B cell (primary cell): ENCODE results near the gene NTM. TPM values are rescaled to one million over a fixed set of nuclear protein-coding genes. Genes with fewer than 3 reads are reported as not detected.

Experiments
- ATAC-seq: fragments of 200-7000 bp; cut with Tn5 transposase; one replicate; pipeline ENCODE4 v1.10.0; 2021; ENCODE audit warnings: low read depth, mild to moderate bottlenecking, moderate number of reproducible peaks, moderate library complexity
- CTCF ChIA-PET: fragments of 350-600 bp; sonication (Branson Sonifier 250); formaldehyde crosslinking; loops from one replicate; lab custom pipeline; 2021; ENCODE audit warnings: antibody characterized with exemption, inconsistent platforms; lab: Charles Lee
- POLR2A ChIA-PET: fragments of 350-600 bp; sonication (Branson Sonifier 250); formaldehyde crosslinking; loops from one replicate; lab custom pipeline; 2021; ENCODE audit warnings: antibody characterized with exemption; lab: Charles Lee
- DNase-seq: peaks from one replicate; pipeline ENCODE4 v3.0.0; 2013
- H2AFZ ChIP-seq: 2 replicates; pipeline ENCODE4 v1.6.1; 2012; ENCODE audit warnings: mild to moderate bottlenecking, low read depth, low read length; ENCODE audit not compliant: insufficient read depth, poor library complexity, severe bottlenecking
- H3K27ac ChIP-seq, 2 donors: 1 replicate in 1 of 2; 2 replicates in 1 of 2; pipeline ENCODE4 v1.5.1; 2012 to 2013; ENCODE audit warnings: low read length in 2 of 2, mild to moderate bottlenecking in 2 of 2, moderate library complexity in 1 of 2
- H3K27me3 ChIP-seq, 4 experiments: fragments of 200-600 bp in 1 of 4; sonication (generic) in 1 of 4; replicated peaks in 1 of 4; 1 replicate in 2 of 4; 2 replicates in 2 of 4; pipeline versions ENCODE4 v1.6.1 to v1.7.0; 2013 to 2016; ENCODE audit warnings: low read length in 3 of 4, mild to moderate bottlenecking in 2 of 4, mixed read lengths in 1 of 4, moderate library complexity in 1 of 4; ENCODE audit not compliant: insufficient read depth in 4 of 4, control insufficient read depth in 3 of 4; ENCODE audit errors: control extremely low read depth in 1 of 4
- H3K36me3 ChIP-seq, 2 experiments: replicated peaks in 1 of 2; 1 replicate in 1 of 2; 2 replicates in 1 of 2; pipeline versions ENCODE4 v1.6.1 to v1.7.1; 2013; ENCODE audit warnings: low read length in 1 of 2; ENCODE audit not compliant: insufficient read depth in 2 of 2, control insufficient read depth in 1 of 2; ENCODE audit errors: control extremely low read depth in 1 of 2, extremely low read depth in 1 of 2
- H3K4me1 ChIP-seq, 2 donors: fragments of 200-600 bp in 1 of 2; sonication (generic) in 1 of 2; 1 replicate in 1 of 2; 2 replicates in 1 of 2; pipeline versions ENCODE4 v1.5.1 to v1.6.1; 2013 to 2017; ENCODE audit warnings: low read length in 2 of 2; ENCODE audit not compliant: control insufficient read depth in 2 of 2, insufficient read depth in 2 of 2
- H3K4me2 ChIP-seq: replicated peaks from 2 replicates; pipeline ENCODE3; 2012; ENCODE audit warnings: mild to moderate bottlenecking, low read depth, low read length; ENCODE audit not compliant: poor library complexity, severe bottlenecking
- H3K4me3 ChIP-seq, 5 experiments: fragments of 200-600 bp in 1 of 5; sonication (generic) in 1 of 5; 1 replicate in 3 of 5; 2 replicates in 2 of 5; pipeline versions ENCODE4 v1.5.1 to v1.7.0; 2011 to 2016; ENCODE audit warnings: low read length in 4 of 5, mild to moderate bottlenecking in 4 of 5, low read depth in 2 of 5, control low read depth in 1 of 5, moderate library complexity in 1 of 5; ENCODE audit not compliant: insufficient read depth in 1 of 5; ENCODE audit errors: control extremely low read depth in 1 of 5, extremely low read depth in 1 of 5
- H3K79me2 ChIP-seq: fragments of 200-600 bp; sonication (generic); one replicate; pipeline ENCODE4 v1.6.0; 2016; ENCODE audit warnings: low read length; ENCODE audit not compliant: control insufficient read depth, insufficient read depth
- H3K9ac ChIP-seq: fragments of 200-600 bp; sonication (generic); 2 replicates; pipeline ENCODE4 v1.6.1; 2017; ENCODE audit warnings: mild to moderate bottlenecking, low read length, moderate library complexity
- H3K9me3 ChIP-seq, 3 donors: one replicate each; pipeline versions ENCODE4 v1.6.1 to v1.7.1; 2013; ENCODE audit warnings: low read length in 2 of 3; ENCODE audit not compliant: control insufficient read depth in 2 of 3, insufficient read depth in 1 of 3; ENCODE audit errors: control extremely low read depth in 1 of 3
- H4K20me1 ChIP-seq: 2 replicates; pipeline ENCODE4 v1.6.0; 2012; ENCODE audit warnings: mild to moderate bottlenecking, low read length; ENCODE audit not compliant: insufficient read depth, control insufficient read depth, poor library complexity, severe bottlenecking
- H3K27ac Mint-ChIP-seq: one replicate; pipeline ENCODE4 v1.8.0; 2021; ENCODE audit warnings: mixed read lengths
- H3K27me3 Mint-ChIP-seq: one replicate; pipeline ENCODE4 v1.8.0; 2021; ENCODE audit warnings: mixed read lengths
- H3K4me1 Mint-ChIP-seq: one replicate; pipeline ENCODE4 v1.8.0; 2021; ENCODE audit warnings: mixed read lengths
- H3K4me3 Mint-ChIP-seq: one replicate; pipeline ENCODE4 v1.8.0; 2021; ENCODE audit warnings: mixed read lengths
- H3K9me3 Mint-ChIP-seq: one replicate; pipeline ENCODE4 v1.8.0; 2022; ENCODE audit warnings: mixed read lengths; ENCODE audit not compliant: insufficient read depth
- EZH2 ChIP-seq: IDR thresholded peaks from 2 replicates; pipeline ENCODE4 v1.6.1; 2012; ENCODE audit warnings: borderline replicate concordance, low read depth, mild to moderate bottlenecking, moderate library complexity, low read length; ENCODE audit not compliant: insufficient read depth, poor library complexity, severe bottlenecking
- WGBS: methylation state at CpG from one replicate; pipeline ENCODE4 v1.1.5; 2013; ENCODE audit warnings: missing lambda C conversion rate; ENCODE audit not compliant: insufficient coverage; 5-methylcytosine and 5-hydroxymethylcytosine counted together
- intact Hi-C: fragments of 100-400 bp; cut with micrococcal nuclease; formaldehyde crosslinking; loops from one replicate; pipeline ENCODE4 v1.10.0; 2022
- polyA plus RNA-seq: library from polyadenylated mRNA; depleted of rRNA; stranded (reverse); fragments of >200 nt; gene quantifications from 2 replicates; pipeline ENCODE4 v1.2.3, GENCODE V29; 2012
- total RNA-seq, 2 donors: library from RNA; stranded (reverse); fragments of 120-200 nt in 1 of 2; gene quantifications; 1 replicate in 1 of 2; 2 replicates in 1 of 2; pipeline versions ENCODE4 v1.2.3 to v1.2.4, GENCODE V29; 2013 to 2022
- TF ChIP-seq, protein P1 (sequence below): fragments of 200-600 bp; IDR thresholded peaks from one replicate; pipeline ENCODE4 v1.8.0; 2022; ENCODE audit warnings: antibody characterized with exemption, mild to moderate bottlenecking

Gene NTM
- total and polyA plus RNA-seq, 2 donors (not counting 1 experiment from before 2014, with no cell fraction given) = not detected

GRCh38 chr11:132106096-132106982 is 735.9 kb downstream of the NTM start:
- no peak overlapping the region for H3K27ac ChIP-seq
- no peaks in the 10 kb centered on the region for H3K27me3 ChIP-seq
- no peak overlapping the region for H3K4me2 ChIP-seq
- no peak overlapping the region for H3K9ac ChIP-seq
- TF ChIP-seq EZH2 = no peak
- TF ChIP-seq, protein P1, sequence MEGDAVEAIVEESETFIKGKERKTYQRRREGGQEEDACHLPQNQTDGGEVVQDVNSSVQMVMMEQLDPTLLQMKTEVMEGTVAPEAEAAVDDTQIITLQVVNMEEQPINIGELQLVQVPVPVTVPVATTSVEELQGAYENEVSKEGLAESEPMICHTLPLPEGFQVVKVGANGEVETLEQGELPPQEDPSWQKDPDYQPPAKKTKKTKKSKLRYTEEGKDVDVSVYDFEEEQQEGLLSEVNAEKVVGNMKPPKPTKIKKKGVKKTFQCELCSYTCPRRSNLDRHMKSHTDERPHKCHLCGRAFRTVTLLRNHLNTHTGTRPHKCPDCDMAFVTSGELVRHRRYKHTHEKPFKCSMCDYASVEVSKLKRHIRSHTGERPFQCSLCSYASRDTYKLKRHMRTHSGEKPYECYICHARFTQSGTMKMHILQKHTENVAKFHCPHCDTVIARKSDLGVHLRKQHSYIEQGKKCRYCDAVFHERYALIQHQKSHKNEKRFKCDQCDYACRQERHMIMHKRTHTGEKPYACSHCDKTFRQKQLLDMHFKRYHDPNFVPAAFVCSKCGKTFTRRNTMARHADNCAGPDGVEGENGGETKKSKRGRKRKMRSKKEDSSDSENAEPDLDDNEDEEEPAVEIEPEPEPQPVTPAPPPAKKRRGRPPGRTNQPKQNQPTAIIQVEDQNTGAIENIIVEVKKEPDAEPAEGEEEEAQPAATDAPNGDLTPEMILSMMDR = no peak
- no peaks in the 10 kb centered on the region for H3K79me2 ChIP-seq
- H2AFZ ChIP-seq = no peak overlapping the region
- no peak for DNase-seq
- POLR2A ChIA-PET = no interaction called here
- no peaks in the 10 kb centered on the region for H3K4me1 Mint-ChIP-seq
- no peak overlapping the region for H3K27ac Mint-ChIP-seq
- no peak overlapping the region for H3K4me3 ChIP-seq
- CTCF ChIA-PET = no interaction called here
- peaks cover 0 to 5% (median 0%) of the 10 kb centered on the region in 3 donors for H3K9me3 ChIP-seq
- WGBS = 68% methylated on average over 5 of the region's 13 CpGs
- H3K4me1 ChIP-seq = no peaks in the 10 kb centered on the region
- H3K27me3 Mint-ChIP-seq = no peaks in the 10 kb centered on the region
- H3K4me3 Mint-ChIP-seq = no peak overlapping the region
- intact Hi-C loops = no loop called here
- no peaks in the 10 kb centered on the region for H4K20me1 ChIP-seq
- ATAC-seq = no peak
- no peaks in the 10 kb centered on the region for H3K36me3 ChIP-seq
- no peaks in the 10 kb centered on the region for H3K9me3 Mint-ChIP-seq

DNA sequence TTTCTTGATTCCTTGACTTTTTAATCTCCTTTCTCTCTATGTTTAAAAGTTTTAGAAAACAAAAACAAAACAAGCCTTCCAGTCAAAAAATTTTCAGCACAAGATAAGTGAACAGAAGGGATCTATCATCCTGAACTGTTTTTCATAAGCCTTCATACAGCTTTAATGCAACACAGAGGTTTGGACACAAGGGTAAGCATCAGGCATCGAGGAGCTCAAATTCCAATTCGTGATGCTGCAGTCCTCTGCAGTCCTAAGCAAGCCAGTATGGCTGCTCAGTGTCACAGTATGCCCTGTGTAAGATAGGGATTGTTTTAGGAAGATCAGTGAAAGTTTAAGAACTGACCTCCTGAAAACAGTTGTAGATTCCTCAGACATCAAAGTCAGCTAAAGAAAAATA is 740.9 kb downstream of the NTM start:
- no peaks in the 10 kb centered on the region for H3K79me2 ChIP-seq
- TF ChIP-seq, protein P1 = no peak
- no peak for TF ChIP-seq EZH2
- no peak overlapping the region for H3K27ac ChIP-seq
- Mint-ChIP-seq H3K4me3 (no peak overlapping the region), H3K4me1 (no peaks in the 10 kb centered on the region), H3K27me3 (no peaks in the 10 kb centered on the region), H3K27ac (no peak overlapping the region), H3K9me3 (no peaks in the 10 kb centered on the region)
- 71% methylated on average over 2 of the region's 2 CpGs for WGBS
- no peak overlapping the region for H3K4me3 ChIP-seq
- CTCF ChIA-PET = no interaction called here
- no peak overlapping the region for H3K4me2 ChIP-seq
- no peaks in the 10 kb centered on the region for H3K27me3 ChIP-seq
- no peaks in the 10 kb centered on the region for H3K36me3 ChIP-seq
- H4K20me1 ChIP-seq = no peaks in the 10 kb centered on the region
- no peak overlapping the region for H2AFZ ChIP-seq
- H3K4me1 ChIP-seq = no peaks in the 10 kb centered on the region
- intact Hi-C loops = no loop called here
- DNase-seq (no peak), ATAC-seq (no peak)
- H3K9me3 ChIP-seq = peaks cover 0 to 5% (median 0%) of the 10 kb centered on the region in 3 donors
- no peak overlapping the region for H3K9ac ChIP-seq
- POLR2A ChIA-PET = no interaction called here
